Dendritic cell treated with granulocyte-macrophage colony-stimulating factor and Interleukin-4, amounts not matched to agents 40 ng/mL and 50 ng/mL, for 4 days (primary cell): Measurements from ENCODE around the gene HNF4A.
A peak's percentile ranks its signal among the peaks of the same experiment; 100 is the strongest.
"Not testable (repeated sequence)": the region's sequence is repeated elsewhere in the genome, so short reads cannot be mapped to it uniquely, and the experiment has no call there.

Source experiments
- H3K27ac Mint-ChIP-seq: one replicate; pipeline ENCODE4 v1.8.0; 2022; ENCODE audit warnings: mild to moderate bottlenecking, mixed read lengths
- H3K27me3 Mint-ChIP-seq: one replicate; pipeline ENCODE4 v1.8.0; 2022; ENCODE audit warnings: mild to moderate bottlenecking, mixed read lengths
- H3K36me3 Mint-ChIP-seq: one replicate; pipeline ENCODE4 v1.8.0; 2022; ENCODE audit warnings: low read depth, mixed read lengths
- H3K4me1 Mint-ChIP-seq: one replicate; pipeline ENCODE4 v1.8.0; 2022; ENCODE audit warnings: low read depth, mixed read lengths
- H3K4me3 Mint-ChIP-seq: one replicate; pipeline ENCODE4 v1.8.0; 2022; ENCODE audit warnings: mild to moderate bottlenecking, moderate library complexity, mixed read lengths
- H3K9me3 Mint-ChIP-seq: one replicate; pipeline ENCODE4 v1.8.0; 2022; ENCODE audit warnings: mixed read lengths
- intact Hi-C: fragments of 100-400 bp; cut with micrococcal nuclease; formaldehyde crosslinking; loops from one replicate; pipeline ENCODE4 v1.15.0; 2022

HNF4A gene

GRCh38 chr20:44472283-44472682 lies 116.8 kb downstream of the HNF4A start:
- H3K36me3 Mint-ChIP-seq, H3K27ac Mint-ChIP-seq, H3K9me3 Mint-ChIP-seq, intact Hi-C loops, H3K4me3 Mint-ChIP-seq, H3K27me3 Mint-ChIP-seq: not testable (repeated sequence)
- peaks cover 24% of the 10 kb centered on the region for H3K4me1 Mint-ChIP-seq

GRCh38 chr20:44475372-44475693 lies 119.8 kb downstream of the HNF4A start:
- H3K9me3 Mint-ChIP-seq: no peaks in the 10 kb centered on the region
- H3K36me3 Mint-ChIP-seq: peaks cover 12% of the 10 kb centered on the region
- H3K27me3 Mint-ChIP-seq: peaks cover 6% of the 10 kb centered on the region
- peaks cover 24% of the 10 kb centered on the region for H3K4me1 Mint-ChIP-seq
- intact Hi-C loops: loop anchor here (1.0 to 5.0 kb wide), 2 partner anchors 47 to 263 kb away; partner anchors contain the start of genes OSER1 and SERINC3
- H3K27ac Mint-ChIP-seq: peak overlapping the region; percentile 94
- H3K4me3 Mint-ChIP-seq: peak overlapping the region; percentile 98

GRCh38 chr20:44475694-44476560 lies 120.4 kb downstream of the HNF4A start, which contains the start of gene TTPAL:
Gene TTPAL, plus strand, starts transcription at chr20:44475874. Its CDS starts 4,126 bp downstream, at chr20:44480000.
- Mint-ChIP-seq H3K4me1 (peaks cover 24% of the 10 kb centered on the region), H3K27ac (peak within 1 kb of the TSS; percentile 94), H3K27me3 (peaks cover 6% of the 10 kb centered on the region), H3K9me3 (no peaks in the 10 kb centered on the region), H3K4me3 (peak within 1 kb of the TSS; percentile 98), H3K36me3 (peaks cover 18% of the 10 kb centered on the region)
- intact Hi-C loops: loop anchor here (1.0 to 5.0 kb wide), 2 partner anchors 46 to 264 kb away; partner anchors contain the start of genes OSER1 and SERINC3

- Mint-ChIP-seq H3K27ac (no peak overlapping the region), H3K9me3 (no peaks in the 10 kb centered on the region), H3K27me3 (peaks cover 6% of the 10 kb centered on the region), H3K36me3 (peaks cover 30% of the 10 kb centered on the region), H3K4me1 (peaks cover 24% of the 10 kb centered on the region), H3K4me3 (no peak overlapping the region)
- intact Hi-C loops: loop anchor here (5.0 kb wide), 1 partner anchor 265 kb away; the partner anchor contains the start of gene OSER1
Observed at GRCh38 chr20:44477151-44477550, 121.7 kb downstream of the HNF4A start.

GRCh38 chr20:44478206-44478605 lies 122.7 kb downstream of the HNF4A start:
- Mint-ChIP-seq H3K4me3 (no peak overlapping the region), H3K27ac (no peak overlapping the region), H3K36me3 (peaks cover 41% of the 10 kb centered on the region), H3K4me1 (peaks cover 24% of the 10 kb centered on the region), H3K9me3 (no peaks in the 10 kb centered on the region), H3K27me3 (peaks cover 2% of the 10 kb centered on the region)
- intact Hi-C loops: loop anchor here (5.0 kb wide), 1 partner anchor 266 kb away; the partner anchor contains the start of gene OSER1

GRCh38 chr20:44479643-44480042 lies 124.1 kb downstream of the HNF4A start:
- peaks cover 51% of the 10 kb centered on the region for H3K36me3 Mint-ChIP-seq

GRCh38 chr20:44480097-44480496 lies 124.6 kb downstream of the HNF4A start:
- no peak overlapping the region for H3K4me3 Mint-ChIP-seq
- no peaks in the 10 kb centered on the region for H3K27me3 Mint-ChIP-seq
- H3K4me1 Mint-ChIP-seq: peaks cover 22% of the 10 kb centered on the region
- intact Hi-C loops: no loop called here
- peaks cover 56% of the 10 kb centered on the region for H3K36me3 Mint-ChIP-seq
- H3K27ac Mint-ChIP-seq: no peak overlapping the region
- H3K9me3 Mint-ChIP-seq: no peaks in the 10 kb centered on the region

More at GRCh38 chr20:44479643-44480042, 124.1 kb downstream of the HNF4A start:
- Mint-ChIP-seq H3K9me3 (no peaks in the 10 kb centered on the region), H3K27me3 (no peaks in the 10 kb centered on the region), H3K4me1 (peaks cover 24% of the 10 kb centered on the region), H3K4me3 (no peak overlapping the region), H3K27ac (no peak overlapping the region)
- intact Hi-C loops: loop anchor here (5.0 kb wide), 1 partner anchor 267 kb away; the partner anchor contains the start of gene OSER1

- intact Hi-C loops: no loop called here
- Mint-ChIP-seq H3K27ac (no peak overlapping the region), H3K36me3 (peaks cover 67% of the 10 kb centered on the region), H3K9me3 (no peaks in the 10 kb centered on the region), H3K4me3 (no peak overlapping the region), H3K4me1 (peaks cover 4% of the 10 kb centered on the region), H3K27me3 (no peaks in the 10 kb centered on the region)
Observed at GRCh38 chr20:44481719-44482416, 126.4 kb downstream of the HNF4A start.

GRCh38 chr20:44483112-44483511 lies 127.6 kb downstream of the HNF4A start:
- Mint-ChIP-seq H3K36me3 (peaks cover 75% of the 10 kb centered on the region), H3K27ac (no peak overlapping the region)
- intact Hi-C loops: no loop called here

More at GRCh38 chr20:44483112-44483511, 127.6 kb downstream of the HNF4A start:
- no peaks in the 10 kb centered on the region for H3K4me1 Mint-ChIP-seq
- H3K4me3 Mint-ChIP-seq: no peak overlapping the region
- H3K27me3 Mint-ChIP-seq: no peaks in the 10 kb centered on the region
- no peaks in the 10 kb centered on the region for H3K9me3 Mint-ChIP-seq
